SKM-1 treated with dmso at 0.1 percent for 144 hours (cell line): ENCODE measurements around the gene KLF7.

ENCODE experiments used
- DNase-seq: peaks from one replicate; lab custom pipeline; 2025; ENCODE audit not compliant: unreplicated experiment; lab: John Stamatoyannopoulos, UW

The KLF7 gene

DNA sequence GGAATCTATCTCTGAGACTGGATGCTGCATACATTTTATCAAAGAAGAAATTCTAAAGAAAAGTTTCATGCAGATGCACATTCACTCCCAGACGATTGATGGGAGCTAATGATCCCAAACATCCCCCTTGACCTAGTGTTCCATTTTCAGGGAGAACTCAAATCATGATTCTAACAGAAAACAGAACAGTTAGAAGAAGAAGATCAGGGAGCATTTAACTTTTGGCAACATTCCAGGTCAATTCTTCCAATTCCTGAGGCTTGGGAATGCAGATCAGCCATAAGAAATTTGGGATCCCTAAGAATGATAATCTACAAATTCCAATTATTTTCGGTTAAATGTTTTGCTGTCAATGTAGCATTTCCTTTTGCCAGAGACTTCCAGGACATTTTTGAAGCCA lies 129.9 kb downstream of the KLF7 start:
- DNase-seq = no peak

DNA sequence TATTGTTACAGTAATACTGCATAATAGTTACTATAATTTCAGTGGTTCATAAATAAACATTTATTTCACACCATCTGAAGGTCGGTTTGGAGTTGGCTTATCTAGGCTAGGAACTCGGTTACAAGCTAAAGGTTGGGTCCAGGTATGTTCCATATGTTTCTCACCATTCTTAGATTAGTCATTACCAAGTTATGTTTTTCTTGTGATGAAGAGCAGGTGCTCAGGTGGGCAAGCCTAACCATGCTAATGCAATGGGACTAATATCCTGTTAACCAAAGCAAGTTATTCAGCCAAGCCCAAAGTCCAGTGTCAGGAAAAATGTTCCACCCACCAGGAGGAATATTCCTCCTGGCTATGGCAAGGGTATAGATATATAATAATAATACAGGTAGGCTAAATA lies 133.3 kb downstream of the KLF7 start:
- no peak for DNase-seq
